GM19467 (cell line): ENCODE measurements around the gene AACS.
"Not testable (repeated sequence)": the region's sequence is repeated elsewhere in the genome, so short reads cannot be mapped to it uniquely, and the experiment has no call there.

ENCODE experiments used
- ATAC-seq: cut with Tn5 transposase; IDR thresholded peaks from one replicate; pipeline ENCODE4 v1.9.1; 2021; ENCODE audit warnings: mild to moderate bottlenecking, moderate library complexity; ENCODE audit not compliant: unreplicated experiment

AACS gene, protein sequence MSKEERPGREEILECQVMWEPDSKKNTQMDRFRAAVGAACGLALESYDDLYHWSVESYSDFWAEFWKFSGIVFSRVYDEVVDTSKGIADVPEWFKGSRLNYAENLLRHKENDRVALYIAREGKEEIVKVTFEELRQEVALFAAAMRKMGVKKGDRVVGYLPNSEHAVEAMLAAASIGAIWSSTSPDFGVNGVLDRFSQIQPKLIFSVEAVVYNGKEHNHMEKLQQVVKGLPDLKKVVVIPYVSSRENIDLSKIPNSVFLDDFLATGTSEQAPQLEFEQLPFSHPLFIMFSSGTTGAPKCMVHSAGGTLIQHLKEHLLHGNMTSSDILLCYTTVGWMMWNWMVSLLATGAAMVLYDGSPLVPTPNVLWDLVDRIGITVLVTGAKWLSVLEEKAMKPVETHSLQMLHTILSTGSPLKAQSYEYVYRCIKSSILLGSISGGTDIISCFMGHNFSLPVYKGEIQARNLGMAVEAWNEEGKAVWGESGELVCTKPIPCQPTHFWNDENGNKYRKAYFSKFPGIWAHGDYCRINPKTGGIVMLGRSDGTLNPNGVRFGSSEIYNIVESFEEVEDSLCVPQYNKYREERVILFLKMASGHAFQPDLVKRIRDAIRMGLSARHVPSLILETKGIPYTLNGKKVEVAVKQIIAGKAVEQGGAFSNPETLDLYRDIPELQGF

DNA sequence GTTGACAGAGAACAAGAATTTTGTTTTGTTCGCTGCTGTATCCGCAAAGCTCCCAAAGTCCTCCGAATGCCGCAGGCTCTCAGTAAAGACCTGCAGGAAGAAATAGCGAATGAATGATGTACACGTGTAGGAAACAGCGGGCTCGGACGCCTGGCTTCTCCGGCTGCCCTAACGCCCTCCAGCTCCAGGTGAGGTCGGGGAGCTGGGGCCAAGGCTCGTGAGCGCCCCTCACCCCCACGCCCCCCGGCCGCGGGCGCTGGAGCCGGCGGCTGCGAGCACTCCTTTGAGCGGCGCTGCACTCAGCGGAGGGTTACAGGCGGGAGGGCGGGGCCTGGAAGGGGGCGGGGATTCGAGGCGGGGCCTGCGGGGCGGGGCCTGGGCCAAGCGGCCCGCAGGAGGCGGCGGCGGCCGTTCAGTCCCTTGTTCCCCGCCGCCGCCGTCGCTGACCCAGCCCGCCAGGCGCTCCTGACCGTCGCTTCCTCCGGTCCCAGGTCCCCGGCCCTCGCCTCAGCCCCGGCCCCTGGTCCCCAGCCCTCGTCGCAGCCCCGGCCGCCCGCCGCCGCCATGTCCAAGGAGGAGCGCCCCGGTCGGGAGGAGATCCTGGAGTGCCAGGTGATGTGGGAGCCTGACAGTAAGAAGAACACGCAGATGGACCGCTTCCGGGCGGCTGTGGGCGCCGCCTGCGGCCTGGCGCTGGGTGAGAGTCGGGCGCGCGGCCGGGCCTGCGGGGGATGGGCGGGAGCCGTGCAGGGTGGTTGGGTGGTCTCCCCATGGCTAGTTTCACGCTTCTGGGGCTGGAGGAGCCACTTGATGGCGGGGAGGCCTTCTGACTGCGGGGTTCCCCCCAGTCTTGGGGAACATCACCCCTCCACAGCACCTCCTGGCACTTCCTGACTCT, at the start of gene AACS:
AACS (plus strand) TSS at position 415 of the 898 bp plus-strand sequence; CDS start at position 565, 150 bp downstream.
- ATAC-seq: peak; percentile 85

DNA sequence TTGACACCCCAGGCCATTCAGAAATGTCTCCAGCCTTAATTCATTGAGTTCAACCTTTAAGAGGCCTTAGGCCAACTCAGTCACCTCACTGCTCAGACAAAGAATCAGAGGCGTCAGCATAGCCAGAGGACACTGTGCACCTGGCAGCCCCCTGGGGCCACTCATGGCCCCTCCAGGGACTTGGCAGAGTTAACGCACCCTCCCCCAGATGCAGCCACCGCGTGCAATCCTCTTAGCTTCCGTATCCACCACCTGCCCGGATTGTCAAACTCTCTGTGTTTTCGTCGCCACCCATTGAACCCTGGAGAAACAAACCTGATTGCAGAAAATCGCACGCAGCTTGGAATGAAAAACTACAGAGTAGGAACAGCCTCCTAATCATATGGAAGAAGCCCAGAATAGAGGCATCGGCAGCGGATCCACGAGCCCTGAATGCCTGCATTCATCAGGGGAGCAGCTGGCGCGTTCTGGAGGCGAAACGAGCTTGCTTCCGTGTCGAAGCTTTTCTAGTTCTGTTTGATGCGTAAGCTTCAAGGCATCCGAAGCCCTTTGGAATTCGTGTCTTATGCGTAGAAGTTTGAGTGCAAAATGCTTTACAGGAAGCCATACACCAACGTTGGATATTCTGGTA, 49.4 kb upstream of the AACS start:
- ATAC-seq: no peak

DNA sequence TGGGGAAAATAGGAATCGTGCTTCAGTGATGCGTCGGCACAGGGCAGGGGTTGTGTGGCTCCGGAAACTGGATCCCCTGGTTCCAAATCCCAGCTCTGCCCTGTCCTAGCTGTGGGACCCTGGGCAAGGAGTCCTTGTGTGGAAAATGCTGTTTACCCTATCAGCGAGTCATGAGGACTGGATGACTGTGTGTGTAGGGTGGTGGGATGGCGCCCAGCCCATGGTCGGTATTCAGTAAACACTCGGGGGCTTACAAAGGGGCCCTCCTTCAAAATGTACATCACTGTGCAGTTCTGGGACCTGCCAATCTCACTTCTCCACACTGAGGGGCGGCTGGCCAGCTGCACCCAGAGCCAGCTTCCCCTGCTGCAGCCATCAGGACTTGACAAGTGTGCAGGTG, 47.4 kb upstream of the AACS start:
- ATAC-seq: no peak

DNA sequence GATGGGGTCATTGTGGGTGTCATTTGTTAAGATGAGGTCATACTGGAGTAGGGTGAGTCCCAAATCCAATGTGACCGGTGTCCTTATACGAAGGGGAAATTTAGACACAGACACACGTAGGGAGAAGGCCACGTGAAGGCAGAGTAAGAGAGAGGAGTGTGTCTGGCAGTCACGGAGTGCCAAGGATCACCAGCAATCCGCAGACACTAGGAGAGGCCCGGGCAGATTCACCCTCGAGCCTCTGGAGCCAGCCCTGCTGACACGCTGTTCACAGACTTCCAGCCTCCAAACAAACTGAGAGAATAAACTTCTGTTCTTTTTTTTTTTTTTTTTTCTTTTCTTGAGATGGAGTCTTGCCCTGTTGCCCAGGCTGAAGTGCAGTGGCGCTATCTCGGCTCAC, 46.9 kb upstream of the AACS start:
- no peak for ATAC-seq

DNA sequence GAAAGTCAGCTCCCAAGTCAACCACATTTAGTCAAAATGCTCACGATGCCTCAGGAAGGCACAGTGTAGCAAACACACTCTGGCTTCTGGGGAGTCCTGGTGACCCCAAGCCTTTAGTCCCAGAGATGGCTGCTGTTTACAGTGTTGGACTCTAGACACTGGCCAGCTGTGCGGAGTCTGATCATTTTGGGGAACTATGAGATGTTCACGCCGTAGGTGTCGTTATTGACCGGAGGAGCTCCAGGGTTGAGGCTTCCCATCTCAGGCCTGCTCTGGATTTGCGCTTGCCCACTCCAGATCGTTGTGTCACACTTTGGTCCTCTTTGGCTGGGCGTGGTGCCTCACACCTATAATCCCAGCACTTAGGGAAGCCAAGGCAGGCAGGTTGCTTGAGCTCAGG, 44.1 kb upstream of the AACS start:
- ATAC-seq: no peak

DNA sequence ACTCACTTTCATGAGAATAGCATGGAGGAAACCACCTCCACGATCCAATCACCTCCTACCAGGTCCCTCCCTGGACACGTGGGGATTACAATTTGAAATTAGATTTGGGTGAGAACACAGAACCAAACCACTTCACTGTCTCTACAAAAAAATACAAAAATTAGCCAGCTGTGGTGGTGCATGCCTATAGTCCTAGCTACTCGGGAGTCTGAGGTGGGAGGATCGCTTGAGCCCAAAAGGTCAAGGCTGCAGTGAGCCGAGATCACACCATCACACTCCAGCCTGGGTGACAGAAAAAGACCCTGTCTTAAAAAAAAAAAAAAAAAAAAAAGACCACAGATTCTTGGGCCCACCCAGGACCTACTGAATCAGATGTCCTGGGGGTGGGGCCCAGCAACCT, 43.5 kb upstream of the AACS start:
- ATAC-seq: no peak

DNA sequence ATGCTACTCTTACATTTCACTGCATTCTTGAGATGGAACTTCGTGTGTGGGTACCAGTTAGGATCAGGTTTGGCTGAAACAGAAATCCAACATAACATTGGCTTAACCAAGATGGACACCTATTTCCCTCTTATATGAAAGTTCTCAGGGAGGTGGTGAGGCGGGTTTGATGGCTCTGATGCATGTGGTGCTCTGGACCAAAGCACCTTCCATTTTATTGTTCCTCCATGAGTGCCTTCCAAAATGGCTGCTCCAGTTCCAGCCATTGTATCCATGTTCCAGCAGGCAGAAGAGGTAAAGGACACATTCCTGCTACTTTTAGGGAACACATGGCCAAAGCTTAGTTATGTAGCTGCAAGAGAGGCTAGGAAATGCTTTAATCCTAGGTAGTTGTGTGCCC, 42.2 kb upstream of the AACS start:
- ATAC-seq: no peak

DNA sequence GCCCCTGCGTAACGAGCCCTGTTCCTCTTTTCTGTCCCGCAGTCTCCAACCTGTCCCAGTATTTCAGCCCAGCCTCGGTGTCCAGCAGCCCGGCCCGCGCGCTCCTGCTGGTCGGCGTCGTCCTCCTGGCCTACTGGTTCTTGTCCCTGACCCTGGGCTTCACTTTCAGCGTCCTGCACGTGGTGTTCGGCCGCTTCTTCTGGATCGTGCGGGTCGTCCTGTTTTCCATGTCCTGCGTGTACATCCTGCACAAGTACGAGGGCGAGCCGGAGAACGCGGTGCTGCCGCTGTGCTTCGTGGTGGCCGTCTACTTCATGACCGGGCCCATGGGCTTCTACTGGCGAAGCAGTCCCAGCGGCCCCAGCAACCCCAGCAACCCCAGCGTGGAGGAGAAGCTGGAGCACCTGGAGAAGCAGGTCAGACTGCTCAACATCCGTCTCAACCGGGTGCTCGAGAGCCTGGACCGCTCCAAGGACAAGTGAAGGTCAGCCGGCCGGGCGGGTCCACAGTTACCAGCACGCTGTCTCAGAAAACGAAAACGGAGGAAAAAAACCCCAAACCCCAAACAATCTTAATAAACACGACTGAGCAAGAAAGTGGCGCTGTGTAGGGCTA, 40.2 kb upstream of the AACS start:
- no peak for ATAC-seq

DNA sequence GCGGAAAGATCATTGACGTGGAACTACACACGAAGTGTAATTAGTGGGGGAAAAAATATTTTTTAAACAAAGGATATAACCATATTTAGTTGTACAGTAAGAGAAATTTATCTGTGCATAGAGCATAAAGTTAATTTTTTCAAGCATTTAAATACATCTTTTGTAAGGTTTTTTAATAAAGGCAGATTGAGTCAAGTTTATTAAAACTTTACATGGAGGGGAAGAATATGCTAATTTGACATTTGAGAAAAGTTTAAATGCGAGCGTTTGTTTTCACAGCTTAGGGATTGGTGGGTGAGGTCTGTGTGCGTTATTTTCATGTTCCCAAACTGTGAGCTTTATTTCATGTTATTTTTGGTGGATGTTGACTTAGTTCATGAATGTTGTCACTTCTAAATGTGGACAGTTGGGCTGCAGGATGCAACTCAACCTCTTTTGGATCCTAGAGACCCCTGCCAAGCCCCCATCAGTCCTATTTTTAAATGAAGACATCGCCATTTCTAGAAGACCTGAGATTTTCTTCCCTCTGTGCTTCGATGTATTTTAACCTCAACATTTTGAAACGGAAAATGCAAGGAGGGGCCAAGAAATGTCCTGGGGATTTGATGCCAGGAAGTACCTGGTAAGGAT, 39.5 kb upstream of the AACS start:
- no peak for ATAC-seq

DNA sequence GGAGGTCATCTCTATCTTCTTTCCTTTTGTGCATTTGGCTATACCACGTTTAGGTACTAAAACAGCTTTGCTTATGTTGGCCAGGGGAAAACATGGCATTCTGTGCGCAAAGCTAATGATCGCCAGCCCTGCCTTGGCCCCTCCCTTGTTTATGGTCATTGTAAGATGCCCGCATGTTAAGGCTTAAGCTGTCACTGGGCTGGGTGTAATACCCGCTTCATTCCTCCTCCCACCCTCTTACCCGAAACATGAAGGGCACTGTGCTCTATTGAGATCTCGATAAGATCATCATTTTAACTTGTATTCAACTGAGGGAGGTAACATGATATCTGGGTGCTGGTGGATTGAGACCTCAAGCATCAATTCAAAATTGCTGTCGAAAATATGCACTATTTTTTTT, 37.1 kb upstream of the AACS start:
- no peak for ATAC-seq

DNA sequence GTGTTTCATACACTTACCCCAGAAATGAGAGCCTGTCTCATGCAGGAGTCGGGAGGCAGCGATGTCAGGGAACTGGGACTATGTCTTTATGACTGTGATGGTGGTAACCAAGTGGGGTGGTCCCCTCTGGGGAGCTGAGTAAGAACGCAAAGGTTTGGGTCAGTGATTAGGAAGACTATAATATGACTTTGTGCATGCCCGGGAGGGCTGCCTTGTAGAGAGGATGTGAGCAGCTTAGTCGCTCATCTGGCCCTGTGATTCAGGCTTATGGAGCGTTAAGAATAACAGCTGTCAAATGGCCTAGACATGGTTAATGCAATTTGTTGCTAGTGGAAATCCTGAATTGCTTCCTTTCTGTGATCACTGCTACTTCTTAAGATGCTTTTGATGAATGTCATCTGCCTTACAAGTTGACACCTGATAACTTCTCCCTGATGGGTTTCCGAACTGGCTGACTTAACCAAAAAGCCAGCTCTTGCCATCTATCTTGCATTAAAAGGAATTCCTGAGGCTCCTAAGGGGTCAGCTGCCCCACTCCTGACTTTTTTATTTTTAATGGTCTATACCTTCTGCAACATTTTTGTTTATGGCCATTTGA, 35.4 kb upstream of the AACS start:
- ATAC-seq: no peak

DNA sequence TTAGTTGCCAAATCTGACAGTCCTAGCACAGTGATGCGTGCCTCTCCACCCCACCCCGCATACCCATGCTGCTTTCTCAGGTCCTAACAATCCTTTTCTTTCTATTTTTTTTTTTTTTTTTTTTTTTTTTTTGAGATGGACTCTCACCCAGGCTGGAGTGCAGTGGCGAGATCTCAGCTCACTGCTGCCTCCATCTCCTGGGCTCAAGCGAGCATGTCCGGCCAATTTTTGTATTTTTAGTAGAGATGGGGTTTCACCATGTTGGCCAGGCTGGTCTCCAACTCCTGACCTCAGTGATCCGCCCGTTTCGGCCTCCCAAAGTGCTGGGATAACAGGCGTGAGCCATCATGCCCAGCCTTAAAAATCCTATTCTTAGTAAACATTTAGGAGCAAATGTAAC, 33.8 kb upstream of the AACS start:
- not testable (repeated sequence) for ATAC-seq

DNA sequence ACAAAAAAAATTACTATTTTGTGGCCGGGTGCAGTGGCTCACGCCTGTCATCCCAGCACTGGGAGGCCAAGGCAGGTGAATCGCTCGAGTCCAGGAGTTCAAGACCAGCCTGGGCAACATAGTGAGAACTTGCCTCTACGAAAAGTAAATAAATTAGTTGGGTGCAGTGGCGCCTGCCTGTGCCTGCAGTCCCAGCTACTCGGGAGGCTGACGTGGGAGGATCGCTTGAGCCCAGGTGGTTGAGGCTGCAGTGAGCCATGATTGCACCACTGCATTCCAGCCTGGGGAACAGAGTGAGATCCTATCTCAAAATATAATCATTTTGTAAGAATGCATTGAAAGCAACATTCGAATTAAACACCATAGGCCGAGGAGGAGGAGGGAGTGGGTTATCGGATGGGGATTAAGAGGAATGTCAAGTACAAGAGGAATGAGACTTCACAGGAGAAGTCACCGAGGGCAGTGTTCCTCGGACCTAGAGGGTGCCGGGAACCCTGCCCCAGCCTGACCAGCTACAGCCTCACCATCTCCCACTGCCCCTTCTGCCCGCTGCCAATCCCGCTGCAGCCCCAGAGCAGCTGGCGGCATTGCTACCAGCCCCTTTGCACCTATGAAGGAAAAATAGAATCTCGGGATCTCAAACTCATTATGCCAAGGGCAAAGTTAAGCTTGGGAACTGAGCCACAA, 32.6 kb upstream of the AACS start:
- no peak for ATAC-seq

DNA sequence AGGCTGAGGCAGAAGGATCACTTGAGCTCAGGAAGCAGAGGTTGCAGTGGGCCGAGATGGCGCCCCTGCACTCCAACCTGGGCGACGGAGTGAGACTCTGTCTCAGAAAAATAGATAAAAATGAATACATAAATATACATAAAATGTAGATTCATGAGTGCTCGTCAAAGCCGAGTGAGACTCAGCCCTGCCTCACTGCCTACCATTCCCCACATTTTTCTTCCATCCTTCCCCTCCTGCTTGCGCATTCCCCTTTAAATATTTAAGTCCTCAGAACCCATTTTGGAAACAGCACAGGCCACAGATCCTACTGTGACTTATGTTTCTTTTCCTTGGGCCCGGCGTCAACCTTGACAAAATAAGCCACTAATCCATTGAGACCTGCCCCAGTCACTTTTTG, 31.9 kb upstream of the AACS start:
- ATAC-seq: no peak

DNA sequence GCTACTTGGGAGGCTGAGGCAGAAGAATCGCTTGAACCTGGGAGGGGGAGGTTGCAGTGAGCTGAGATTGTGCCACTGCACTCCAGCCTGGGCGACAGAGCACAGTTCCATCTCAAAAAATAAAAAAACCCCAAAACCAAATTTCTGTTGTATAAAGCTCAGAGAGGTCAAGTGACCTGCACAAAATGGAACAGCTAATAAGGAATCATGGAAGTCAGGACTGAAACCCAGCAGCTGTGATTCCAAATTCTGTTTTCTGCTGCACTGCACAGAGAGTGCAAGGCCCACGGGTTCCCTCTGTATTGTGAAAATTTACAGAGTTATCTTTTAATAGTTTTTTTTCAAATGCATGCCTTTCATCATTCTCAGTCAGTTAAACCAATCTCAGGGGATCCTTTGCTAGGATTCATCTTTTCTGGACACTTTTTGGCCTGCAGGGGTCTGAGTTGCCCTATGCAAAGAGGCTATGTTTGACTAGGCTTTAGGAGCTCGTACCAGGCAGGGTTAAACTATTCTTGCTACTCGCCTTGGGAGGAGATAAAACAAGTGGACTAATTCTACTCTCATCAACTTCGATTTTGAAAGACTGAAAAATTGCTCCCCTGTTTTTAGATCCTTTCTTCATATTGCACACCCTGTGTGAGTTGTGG, 26.1 kb upstream of the AACS start:
- no peak for ATAC-seq

DNA sequence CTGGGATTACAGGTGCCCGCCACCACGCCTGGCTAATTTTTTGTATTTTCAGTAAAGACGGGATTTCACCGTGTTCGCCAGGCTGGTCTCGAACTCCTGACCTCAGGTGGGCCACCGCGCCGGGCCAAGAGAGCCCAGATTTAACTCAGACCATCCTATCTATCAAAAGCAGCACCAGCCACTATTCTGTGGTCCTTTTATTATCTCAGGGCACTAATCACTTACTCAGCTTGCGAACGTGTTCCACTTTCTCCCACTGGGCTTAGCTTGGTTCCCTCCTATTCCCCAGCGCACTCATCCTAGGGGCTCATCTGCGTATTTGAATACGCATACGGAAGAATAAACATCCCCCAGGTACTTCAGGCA, 16.2 kb upstream of the AACS start:
- ATAC-seq: no peak

DNA sequence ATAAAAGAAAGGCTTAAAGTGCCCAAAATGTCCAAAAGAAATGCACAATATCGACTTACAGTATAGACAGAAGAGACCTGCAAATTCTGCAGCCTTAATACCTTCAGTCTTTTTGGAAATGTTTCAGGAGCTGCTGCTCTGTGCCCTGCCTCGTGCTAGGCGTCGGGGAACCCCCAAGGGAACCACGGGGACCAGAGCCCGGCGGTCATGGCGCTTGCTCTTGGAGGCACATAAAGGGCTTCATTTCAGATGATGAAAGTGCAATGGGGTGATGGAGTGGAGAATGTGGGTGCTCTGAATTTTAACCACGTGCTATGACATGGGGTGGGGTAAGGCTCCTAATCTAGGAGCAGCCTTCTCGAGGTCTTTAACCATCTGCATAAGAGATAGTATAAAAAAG, 14.8 kb upstream of the AACS start:
- no peak for ATAC-seq

DNA sequence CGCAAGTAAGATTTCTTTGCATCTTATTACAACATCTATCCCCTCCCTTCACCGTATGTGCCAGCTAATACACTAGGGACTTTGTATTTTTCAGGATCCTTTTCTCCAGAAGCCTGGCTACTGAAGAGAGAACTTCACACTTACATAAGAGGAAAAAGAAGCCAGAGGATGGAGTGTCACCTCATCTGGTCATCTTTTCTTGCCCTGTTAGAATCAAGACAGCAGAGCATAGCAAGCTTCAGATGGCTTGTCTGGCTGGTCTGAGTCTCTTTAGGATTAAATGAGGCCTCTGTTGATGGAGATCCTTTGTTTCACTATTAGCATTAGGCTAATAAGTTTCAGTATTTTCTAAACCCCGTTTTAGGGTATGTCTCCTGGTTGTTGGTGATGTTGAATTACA, 14.4 kb upstream of the AACS start:
- ATAC-seq: no peak

DNA sequence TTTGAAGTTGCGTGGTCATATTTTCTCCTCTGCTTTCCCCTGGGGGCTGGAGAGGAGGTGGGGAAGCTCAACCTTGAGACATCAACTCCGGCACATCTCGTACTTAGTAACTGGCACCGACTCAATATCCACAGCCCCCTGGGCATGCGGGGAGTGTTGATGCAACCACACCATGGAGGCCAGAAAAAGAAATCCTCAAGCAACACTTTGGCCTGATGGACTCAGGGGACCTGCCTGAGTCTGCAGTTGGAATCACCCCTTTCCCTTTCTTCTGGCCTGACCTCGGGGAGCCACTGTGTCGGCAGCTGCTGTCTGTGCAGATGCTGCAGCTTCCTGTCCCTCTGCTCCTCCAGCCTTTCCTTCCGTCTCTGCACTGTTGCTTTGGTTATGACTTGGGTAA, 11.4 kb upstream of the AACS start:
- no peak for ATAC-seq
